K562 (cell line): Measurements from ENCODE around the gene EHBP1L1. TPM values are rescaled to one million over a fixed set of nuclear protein-coding genes. Genes with fewer than 3 reads are reported as not detected.

ENCODE experiments used
- ATAC-seq: fragments of 200-7000 bp; cut with Tn5 transposase; 3 replicates; pipeline ENCODE4 v1.9.1; 2020; ENCODE audit warnings: moderate library complexity
- BruUV-seq: library from RNA; stranded (reverse); fragments of 400-500 nt; replicated peaks from 2 replicates; lab custom pipeline; 2021; lab: Mats Ljungman, UMichigan
- CTCF ChIA-PET: fragments of 300-600 bp; formaldehyde crosslinking; extraction: SDS; loops from one replicate; lab custom pipeline; 2021; ENCODE audit warnings: low intra/inter-chr PET ratio; lab: Yijun Ruan, JAX
- POLR2A ChIA-PET: fragments of 300-600, 350-650 bp; sonication (Branson Sonifier 250); formaldehyde crosslinking; extraction: SDS; loops from one replicate; lab custom pipeline; 2021; ENCODE audit warnings: antibody characterized with exemption, inconsistent platforms; lab: Yijun Ruan, JAX
- DNase-seq, 4 experiments: peaks; one replicate each; pipeline versions ENCODE4 v3.0.0 to v3.0.0-alpha.2; 2011 to 2018; ENCODE audit warnings: low spot score in 3 of 4, mixed read lengths in 3 of 4; ENCODE audit errors: extremely low read depth in 1 of 4
- FAIRE-seq: peaks from 2 replicates; lab custom pipeline; 2011; peaks lifted over from hg19 to GRCh38; lab: Jason Lieb, UNC
- H2AFZ ChIP-seq: 2 replicates; pipeline ENCODE4 v1.6.0; 2011; ENCODE audit warnings: low read depth, low read length, control low read depth, inconsistent platforms
- H3K27ac ChIP-seq: fragments of 200-600 bp; 3 replicates; pipeline ENCODE4 v1.8.0; 2011; ENCODE audit warnings: low read depth, mild to moderate bottlenecking, control low read depth, inconsistent platforms, low read length, moderate library complexity, mixed read lengths; ENCODE audit errors: extremely low read depth
- H3K27me3 ChIP-seq, 2 experiments: fragments of 300-600 bp in 1 of 2; 2 replicates in 1 of 2; 3 replicates in 1 of 2; pipeline versions ENCODE4 v1.6.0 to v1.8.0; 2011; ENCODE audit warnings: inconsistent platforms in 2 of 2, low read length in 2 of 2, mild to moderate bottlenecking in 1 of 2, mixed read lengths in 1 of 2, moderate library complexity in 1 of 2; ENCODE audit not compliant: control insufficient read depth in 2 of 2, insufficient read depth in 2 of 2
- H3K36me3 ChIP-seq: fragments of 300-600 bp; 3 replicates; pipeline ENCODE4 v1.8.0; 2011; ENCODE audit warnings: mild to moderate bottlenecking, low read length, inconsistent platforms; ENCODE audit not compliant: control insufficient read depth, insufficient read depth
- H3K4me1 ChIP-seq, 2 experiments: fragments of 200-600 bp in 1 of 2; replicated peaks in 1 of 2; 2 replicates in 1 of 2; 3 replicates in 1 of 2; pipeline versions ENCODE4 v1.5.1 to v1.8.0; 2011; ENCODE audit warnings: inconsistent platforms in 2 of 2, low read length in 2 of 2, mild to moderate bottlenecking in 1 of 2, mixed read lengths in 1 of 2, moderate library complexity in 1 of 2; ENCODE audit not compliant: control insufficient read depth in 2 of 2, insufficient read depth in 2 of 2
- H3K4me2 ChIP-seq: 2 replicates; pipeline ENCODE4 v1.6.1; 2011; ENCODE audit warnings: low read length, control low read depth, inconsistent platforms, mixed read lengths; ENCODE audit not compliant: insufficient read depth
- H3K4me3 ChIP-seq: fragments of 200-600 bp; sonication (generic), shearing (Covaris generic); 2 replicates; pipeline ENCODE4 v1.5.1; 2016; ENCODE audit warnings: control low read depth, inconsistent platforms
- H3K79me2 ChIP-seq: fragments of 200-600 bp; 3 replicates; pipeline ENCODE4 v1.8.0; 2011; ENCODE audit warnings: low read length, inconsistent platforms; ENCODE audit not compliant: control insufficient read depth, insufficient read depth
- H3K9ac ChIP-seq, 2 experiments: 2 replicates each; pipeline versions ENCODE4 v1.6.0 to v1.6.1; 2011; ENCODE audit warnings: low read depth in 2 of 2, low read length in 2 of 2, control low read depth in 1 of 2, inconsistent platforms in 1 of 2, mild to moderate bottlenecking in 1 of 2, mixed read lengths in 1 of 2; ENCODE audit not compliant: insufficient read depth in 1 of 2
- H3K9me1 ChIP-seq: one replicate; pipeline ENCODE4 v1.6.0; 2011; ENCODE audit warnings: inconsistent platforms, mild to moderate bottlenecking, low read length, moderate library complexity; ENCODE audit not compliant: control insufficient read depth, insufficient read depth
- H3K9me3 ChIP-seq: replicated peaks from 2 replicates; pipeline ENCODE4 v1.5.1; 2011; ENCODE audit warnings: low read depth, low read length, inconsistent platforms; ENCODE audit not compliant: control insufficient read depth, insufficient read depth
- H4K20me1 ChIP-seq: replicated peaks from 2 replicates; pipeline ENCODE4 v1.6.1; 2011; ENCODE audit warnings: low read length, inconsistent platforms, mixed read lengths; ENCODE audit not compliant: control insufficient read depth, insufficient read depth
- POLR2AphosphoS2 ChIP-seq: IDR thresholded peaks from 2 replicates; pipeline ENCODE4 v1.6.1; 2012; ENCODE audit warnings: low read length, improper control_type of control experiment
- POLR2G ChIP-seq: fragments of 200-400 bp; formaldehyde crosslinking; IDR thresholded peaks from 2 replicates; pipeline ENCODE4 v1.6.1; 2017; ENCODE audit warnings: low read depth, mild to moderate bottlenecking, antibody characterized with exemption, low read length, moderate library complexity
- WGBS: fragments of 100-300 bp; shearing (Covaris generic); methylation state at CpG from one replicate; pipeline ENCODE4 v1.1.6; 2016; ENCODE audit warnings: low coverage, mixed read lengths; ENCODE audit not compliant: insufficient coverage; ENCODE audit errors: missing lambda C conversion rate; 5-methylcytosine and 5-hydroxymethylcytosine counted together
- in situ Hi-C: fragments of 300-500 bp; cut with MboI; formaldehyde crosslinking; loops from 4 replicates; pipeline ENCODE4 v1.15.0; 2018; ENCODE audit warnings: inconsistent platforms, mixed read lengths
- intact Hi-C: fragments of 100-400 bp; cut with micrococcal nuclease; formaldehyde crosslinking; loops from 2 replicates; pipeline ENCODE4 v1.14.2; 2022
- polyA plus RNA-seq, 8 experiments: library from polyadenylated mRNA; depleted of rRNA in 4 of 8; stranded (reverse) in 5 of 8; unstranded in 3 of 8; fragments of >200 nt; fragmentation: Nextera tagmentation in 2 of 8; fragmentation: Illumina TruSeq in 1 of 8; extraction: Ambion mirVana in 2 of 8; extraction: Trizol in 1 of 8; gene quantifications; 2 replicates each; pipeline versions ENCODE4 v1.2.1 to v1.2.3, GENCODE V29; 2011 to 2014; ENCODE audit warnings: inconsistent platforms in 1 of 8, missing spikeins in 1 of 8
- total RNA-seq, 7 experiments: library from RNA; depleted of rRNA in 6 of 7; stranded (reverse); fragments of >200 nt in 6 of 7; fragmentation: Illumina TruSeq in 2 of 7; extraction: Trizol in 2 of 7; gene quantifications; 2 replicates each; pipeline versions ENCODE4 v1.2.1 to v1.2.3, GENCODE V29; 2011 to 2021; ENCODE audit warnings: low replicate concordance in 1 of 7

Gene EHBP1L1
- total and polyA plus RNA-seq, 9 of the 15 experiments (the other 6 are each of a cell fraction or from before 2014, with no cell fraction given), result 0.03 to 87.1 (median 26.3) TPM

DNA sequence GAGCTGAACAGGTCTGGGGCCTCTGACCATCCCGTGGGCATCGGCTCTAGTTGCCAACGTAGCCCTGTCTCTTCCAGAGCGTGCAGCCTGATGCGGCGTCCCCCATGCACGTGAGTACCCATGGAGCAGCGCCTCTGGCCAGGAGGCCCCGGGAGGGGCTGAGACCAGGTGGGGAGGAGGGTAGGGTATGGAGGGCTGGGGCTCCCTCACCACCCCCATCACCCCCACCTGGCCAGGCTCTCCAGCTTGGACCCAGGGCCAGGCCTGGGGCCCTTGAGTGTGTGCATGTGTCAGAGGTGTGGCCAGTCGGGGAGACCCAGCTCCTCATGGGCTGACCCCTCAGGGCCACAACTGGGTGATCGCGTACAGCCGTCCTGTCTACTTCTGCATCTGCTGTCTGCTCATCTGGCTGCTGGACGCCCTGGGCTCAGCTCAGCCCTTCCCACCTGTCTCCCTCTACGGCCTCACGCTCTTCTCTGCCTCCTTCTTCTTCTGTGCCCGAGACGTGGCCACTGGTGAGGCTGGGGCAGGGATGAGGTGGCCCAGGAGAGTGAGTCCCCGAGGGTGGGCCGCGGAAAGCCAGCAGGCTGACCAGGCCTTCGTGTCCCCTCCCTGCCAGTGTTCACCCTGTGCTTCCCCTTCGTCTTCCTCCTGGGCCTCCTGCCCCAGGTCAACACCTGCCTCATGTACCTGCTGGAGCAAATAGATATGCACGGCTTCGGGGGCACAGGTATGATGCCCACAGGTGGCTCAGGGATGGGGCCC lies 48.2 kb downstream of the EHBP1L1 start:
- Histone ChIP-seq H3K4me2 (no peak overlapping the region), H3K27me3 (no peaks in the 10 kb centered on the region), H3K36me3 (peaks cover 94% of the 10 kb centered on the region; the same call in 2 of the 3 replicates), H3K4me1 (peaks cover 0 to 40% of the 10 kb centered on the region in 2 experiments; a peak in 1 of 5 replicates), H3K9me1 (no peaks in the 10 kb centered on the region), H2AFZ (no peak overlapping the region), H3K9ac (peak overlapping the region in 1 of 2 experiments; percentile 76; a peak in 2 of 4 replicates), H3K27ac (no peak overlapping the region), H4K20me1 (0 out of 2 replicates have a peak, but pooled peaks cover 3% of the 10 kb centered on the region), H3K79me2 (no peaks in the 10 kb centered on the region; the same call in 2 of the 3 replicates), H3K9me3 (no peaks in the 10 kb centered on the region), H3K4me3 (no peak overlapping the region)
- FAIRE-seq, result no peak
- TF ChIP-seq POLR2AphosphoS2 (no peak), POLR2G (peak; percentile 50)
- no TSS peak for BruUV-seq
- intact Hi-C loops (no loop called here), in situ Hi-C loops (no loop called here)
- ATAC-seq, result no peak
- DNase-seq, result no peak
- 92% methylated on average over 17 of the region's 25 CpGs for WGBS
- ChIA-PET CTCF (no interaction called here), POLR2A (interaction anchor here (0.5 to 3.1 kb wide), 6 partner anchors 9 to 201 kb away, joined by 3 to 11 read pairs (median 5); partner anchors contain the start of genes NEAT1, PCNX3 and SIPA1)
